Omental fat pad (tissue), 4 donors: Measurements from ENCODE around the gene MMP2. TPM values are rescaled to one million over a fixed set of nuclear protein-coding genes. Genes with fewer than 3 reads are reported as not detected.

Experiments
- ATAC-seq: fragments of 150-250 bp; one replicate; pipeline ENCODE4 v1.9.1; 2016; ENCODE audit warnings: mild to moderate bottlenecking, moderate library complexity; ENCODE audit not compliant: low FRiP score
- DNase-seq: peaks from one replicate; pipeline ENCODE4 v3.0.0-alpha.2; 2019; ENCODE audit warnings: low spot score
- total RNA-seq, 4 donors: library from RNA; depleted of rRNA; stranded (reverse); fragments of >200 nt; gene quantifications; one replicate each; pipeline ENCODE4 v1.1.0, GENCODE V29; 2016
- TF ChIP-seq, protein P1 (sequence below), 3 donors: fragments of 450-650 bp; IDR thresholded peaks; one replicate each; pipeline ENCODE4 v1.5.1; 2016 to 2017; ENCODE audit warnings: antibody characterized with exemption in 3 of 3, mild to moderate bottlenecking in 3 of 3, moderate library complexity in 2 of 3

The MMP2 gene
- total RNA-seq, 4 donors from 2014 or later, result 217 to 549 (median 381) TPM

DNA sequence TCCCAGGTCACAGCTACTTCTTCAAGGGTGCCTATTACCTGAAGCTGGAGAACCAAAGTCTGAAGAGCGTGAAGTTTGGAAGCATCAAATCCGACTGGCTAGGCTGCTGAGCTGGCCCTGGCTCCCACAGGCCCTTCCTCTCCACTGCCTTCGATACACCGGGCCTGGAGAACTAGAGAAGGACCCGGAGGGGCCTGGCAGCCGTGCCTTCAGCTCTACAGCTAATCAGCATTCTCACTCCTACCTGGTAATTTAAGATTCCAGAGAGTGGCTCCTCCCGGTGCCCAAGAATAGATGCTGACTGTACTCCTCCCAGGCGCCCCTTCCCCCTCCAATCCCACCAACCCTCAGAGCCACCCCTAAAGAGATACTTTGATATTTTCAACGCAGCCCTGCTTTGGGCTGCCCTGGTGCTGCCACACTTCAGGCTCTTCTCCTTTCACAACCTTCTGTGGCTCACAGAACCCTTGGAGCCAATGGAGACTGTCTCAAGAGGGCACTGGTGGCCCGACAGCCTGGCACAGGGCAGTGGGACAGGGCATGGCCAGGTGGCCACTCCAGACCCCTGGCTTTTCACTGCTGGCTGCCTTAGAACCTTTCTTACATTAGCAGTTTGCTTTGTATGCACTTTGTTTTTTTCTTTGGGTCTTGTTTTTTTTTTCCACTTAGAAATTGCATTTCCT, 26.5 kb downstream of the MMP2 start:
- TF ChIP-seq, protein P1, sequence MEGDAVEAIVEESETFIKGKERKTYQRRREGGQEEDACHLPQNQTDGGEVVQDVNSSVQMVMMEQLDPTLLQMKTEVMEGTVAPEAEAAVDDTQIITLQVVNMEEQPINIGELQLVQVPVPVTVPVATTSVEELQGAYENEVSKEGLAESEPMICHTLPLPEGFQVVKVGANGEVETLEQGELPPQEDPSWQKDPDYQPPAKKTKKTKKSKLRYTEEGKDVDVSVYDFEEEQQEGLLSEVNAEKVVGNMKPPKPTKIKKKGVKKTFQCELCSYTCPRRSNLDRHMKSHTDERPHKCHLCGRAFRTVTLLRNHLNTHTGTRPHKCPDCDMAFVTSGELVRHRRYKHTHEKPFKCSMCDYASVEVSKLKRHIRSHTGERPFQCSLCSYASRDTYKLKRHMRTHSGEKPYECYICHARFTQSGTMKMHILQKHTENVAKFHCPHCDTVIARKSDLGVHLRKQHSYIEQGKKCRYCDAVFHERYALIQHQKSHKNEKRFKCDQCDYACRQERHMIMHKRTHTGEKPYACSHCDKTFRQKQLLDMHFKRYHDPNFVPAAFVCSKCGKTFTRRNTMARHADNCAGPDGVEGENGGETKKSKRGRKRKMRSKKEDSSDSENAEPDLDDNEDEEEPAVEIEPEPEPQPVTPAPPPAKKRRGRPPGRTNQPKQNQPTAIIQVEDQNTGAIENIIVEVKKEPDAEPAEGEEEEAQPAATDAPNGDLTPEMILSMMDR (IDR thresholded peaks at IDR 0.05), result no peak
- ATAC-seq (no peak), DNase-seq (no peak)

DNA sequence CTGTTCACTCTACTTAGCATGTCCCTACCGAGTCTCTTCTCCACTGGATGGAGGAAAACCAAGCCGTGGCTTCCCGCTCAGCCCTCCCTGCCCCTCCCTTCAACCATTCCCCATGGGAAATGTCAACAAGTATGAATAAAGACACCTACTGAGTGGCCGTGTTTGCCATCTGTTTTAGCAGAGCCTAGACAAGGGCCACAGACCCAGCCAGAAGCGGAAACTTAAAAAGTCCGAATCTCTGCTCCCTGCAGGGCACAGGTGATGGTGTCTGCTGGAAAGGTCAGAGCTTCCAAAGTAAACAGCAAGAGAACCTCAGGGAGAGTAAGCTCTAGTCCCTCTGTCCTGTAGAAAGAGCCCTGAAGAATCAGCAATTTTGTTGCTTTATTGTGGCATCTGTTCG, 27.1 kb downstream of the MMP2 start:
- TF ChIP-seq, protein P1 (IDR thresholded peaks at IDR 0.05), result no peak
- DNase-seq (no peak), ATAC-seq (no peak)

DNA sequence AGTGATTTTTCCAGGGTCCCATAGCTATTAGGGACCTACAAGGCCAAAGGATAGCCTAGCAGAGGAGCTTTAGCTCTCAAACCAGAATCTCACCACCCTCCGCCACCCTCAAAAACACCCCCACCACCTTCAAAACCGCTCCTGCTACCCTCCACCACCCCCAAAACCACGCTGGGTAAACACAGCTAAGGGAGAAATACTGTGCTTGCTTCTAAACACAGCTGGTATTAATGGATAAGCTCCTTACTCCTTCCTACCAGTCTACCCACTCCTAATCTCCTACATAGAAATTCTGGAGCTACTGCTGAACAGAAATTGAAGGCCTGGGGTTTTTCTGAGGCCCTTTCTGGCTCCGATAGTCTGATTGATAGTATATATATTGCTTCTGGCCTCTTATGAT, 27.7 kb downstream of the MMP2 start:
- DNase-seq, result no peak
- ATAC-seq, result no peak
- TF ChIP-seq, protein P1 (IDR thresholded peaks at IDR 0.05), result no peak

DNA sequence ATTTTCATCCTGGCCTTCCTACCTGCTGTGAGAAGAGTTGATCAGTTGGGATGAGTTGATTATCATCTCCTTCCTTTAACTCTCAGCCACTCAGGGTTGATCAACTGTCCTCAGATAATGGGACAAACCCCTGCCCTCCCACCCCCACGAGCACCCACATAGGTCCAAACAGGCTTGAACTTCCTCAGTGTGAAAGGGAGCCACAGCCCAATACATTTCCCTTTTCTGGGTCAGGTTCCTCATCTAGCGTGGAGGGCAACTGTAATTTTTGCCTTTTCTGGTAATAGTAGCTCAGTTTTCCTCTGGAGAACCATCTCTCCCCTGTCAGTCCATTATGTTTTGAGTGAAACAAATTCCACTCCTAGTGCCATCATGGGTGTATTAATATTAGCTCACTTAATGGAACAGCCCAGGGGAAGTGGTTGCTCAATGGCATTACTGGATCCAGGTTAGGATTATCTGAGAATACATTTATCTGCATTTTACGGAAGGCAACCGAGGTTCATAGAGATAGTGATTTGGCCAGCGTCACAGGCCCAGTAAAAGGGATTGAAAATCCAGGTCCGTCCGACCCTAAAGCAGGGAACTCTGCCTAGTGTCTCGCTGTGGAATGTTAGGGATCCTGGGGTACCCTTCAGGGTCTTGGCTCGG, 29.4 kb downstream of the MMP2 start:
- ATAC-seq, result no peak
- no peak for DNase-seq
- TF ChIP-seq, protein P1 (IDR thresholded peaks at IDR 0.05), result no peak

DNA sequence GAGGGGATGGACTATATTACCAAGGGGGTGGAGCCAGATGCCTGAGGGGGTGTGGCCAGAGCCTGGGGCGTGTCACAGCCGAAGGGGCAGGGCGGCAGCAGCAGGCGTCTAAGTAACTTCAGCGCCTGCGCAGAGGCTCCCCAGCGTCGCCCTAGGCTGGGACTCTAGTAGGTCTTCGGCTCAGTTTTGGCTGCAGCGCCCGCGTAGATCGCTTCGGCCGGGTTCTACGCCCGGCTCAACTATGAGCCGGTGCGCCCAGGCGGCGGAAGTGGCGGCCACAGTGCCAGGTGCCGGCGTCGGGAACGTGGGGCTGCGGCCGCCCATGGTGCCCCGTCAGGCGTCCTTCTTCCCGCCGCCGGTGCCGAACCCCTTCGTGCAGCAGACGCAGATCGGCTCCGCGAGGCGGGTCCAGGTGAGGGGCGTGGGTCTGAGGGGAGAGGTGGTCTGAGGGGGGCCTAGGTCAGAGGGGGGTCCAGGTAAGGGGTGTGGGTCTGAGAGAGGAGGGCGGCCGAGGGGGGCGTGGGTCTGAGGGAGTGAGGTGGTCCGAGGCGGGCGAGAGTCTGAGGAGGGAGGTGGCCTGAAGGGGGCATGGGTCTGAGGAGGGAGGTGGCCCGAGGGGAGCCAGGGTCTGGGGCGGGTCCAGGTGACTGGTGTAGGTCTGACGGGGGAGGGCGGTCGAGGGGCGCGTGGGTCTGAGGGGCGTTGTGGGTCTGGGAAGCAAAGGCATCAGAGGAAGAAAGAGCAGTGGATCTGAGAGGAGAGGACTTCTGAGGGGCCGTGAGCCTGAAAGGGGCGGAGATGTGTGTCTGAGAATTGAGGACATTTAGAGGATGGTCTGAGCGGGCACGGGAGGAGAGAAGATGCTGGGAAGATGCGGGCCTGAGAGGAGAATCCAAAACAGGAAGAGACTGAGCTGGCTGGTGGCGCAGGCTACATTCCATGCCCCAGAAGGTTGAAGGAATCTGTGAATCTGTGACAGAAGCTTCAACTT, 30.2 kb downstream of the MMP2 start, which contains the start of gene LPCAT2:
Gene LPCAT2 (plus strand): TSS at position 132 of the 991 bp plus-strand sequence. CDS start 110 bp downstream, at position 242.
- DNase-seq (peak; percentile 76), ATAC-seq (peak; percentile 97)
- TF ChIP-seq, protein P1 (IDR thresholded peaks at IDR 0.05), result no peak

DNA sequence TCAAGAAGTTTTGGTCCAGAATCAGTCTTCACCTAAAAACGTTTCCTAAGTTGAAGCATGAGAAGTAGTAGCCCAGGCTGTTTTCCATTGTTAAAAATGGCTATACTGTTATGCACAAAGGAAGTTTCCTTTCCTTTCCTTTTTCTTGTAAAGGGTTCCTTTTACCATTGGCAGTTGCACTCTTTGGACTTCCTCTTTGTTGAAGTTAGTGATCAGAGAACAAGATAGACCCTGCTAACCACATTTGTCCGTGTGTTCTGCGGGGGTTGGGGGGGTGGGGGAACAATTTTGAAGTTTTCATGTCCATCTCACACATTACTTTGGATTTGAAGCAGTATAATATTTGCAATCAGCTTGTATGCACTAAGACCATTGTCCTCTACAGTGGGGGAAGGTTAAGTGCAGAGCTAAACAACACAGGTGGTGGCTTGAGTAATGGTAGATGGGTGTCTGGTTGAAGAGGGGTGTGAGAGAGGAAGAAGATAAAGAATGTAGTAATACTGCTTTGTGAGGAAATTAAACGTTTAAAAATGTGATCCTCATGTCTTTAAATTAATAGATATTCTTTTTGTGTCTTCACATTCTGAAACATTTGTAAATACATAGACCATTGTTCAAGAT, 31.3 kb downstream of the MMP2 start:
- ATAC-seq, result no peak
- TF ChIP-seq, protein P1 (IDR thresholded peaks at IDR 0.05), result no peak
- no peak for DNase-seq
